HG03439 (cell line): ENCODE measurements around the gene SLX4IP.

ENCODE experiments used
- ATAC-seq: cut with Tn5 transposase; IDR thresholded peaks from one replicate; pipeline ENCODE4 v1.9.1; 2021; ENCODE audit warnings: mild to moderate bottlenecking, moderate library complexity; ENCODE audit not compliant: unreplicated experiment

The SLX4IP gene

GRCh38 chr20:10671221-10671918, 236.3 kb downstream of the SLX4IP start:
- ATAC-seq: peak; percentile 18

DNA sequence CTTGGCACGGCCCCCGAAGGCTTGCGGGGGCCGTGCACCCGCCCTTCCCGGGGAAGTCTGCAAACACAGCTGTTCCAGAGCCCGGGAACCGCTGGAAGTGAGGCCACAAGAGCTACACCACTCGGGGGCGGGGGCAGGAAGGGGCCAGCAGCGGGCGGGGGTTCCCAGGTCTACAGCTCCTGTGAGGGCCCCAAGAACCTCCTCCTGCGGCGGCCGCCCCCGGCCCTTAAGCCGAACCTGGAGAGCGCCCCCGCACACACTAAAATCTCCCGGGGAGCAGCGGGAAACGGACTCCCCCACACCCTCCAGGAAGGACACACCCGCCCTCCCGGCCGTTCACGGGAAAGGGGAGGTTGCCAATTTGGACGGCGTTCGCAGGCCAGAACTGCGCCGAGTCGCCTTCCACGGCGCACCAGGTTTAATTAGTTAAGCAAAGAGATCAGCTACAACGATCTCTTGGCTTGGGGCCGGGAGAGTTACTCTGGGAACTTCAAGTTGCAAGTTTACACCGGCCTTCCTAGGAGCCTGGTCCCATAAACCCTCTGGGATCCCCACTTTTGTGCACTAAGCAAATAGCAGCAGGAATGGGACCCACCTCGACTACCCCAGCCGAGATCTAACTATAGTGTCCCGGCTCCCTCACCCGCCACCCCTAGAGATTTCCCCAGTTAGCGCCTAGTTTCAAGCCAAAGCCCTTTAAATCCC, 237.0 kb downstream of the SLX4IP start:
- ATAC-seq: no peak

- no peak for ATAC-seq
Observed at GRCh38 chr20:10672624-10673127, 237.6 kb downstream of the SLX4IP start.

DNA sequence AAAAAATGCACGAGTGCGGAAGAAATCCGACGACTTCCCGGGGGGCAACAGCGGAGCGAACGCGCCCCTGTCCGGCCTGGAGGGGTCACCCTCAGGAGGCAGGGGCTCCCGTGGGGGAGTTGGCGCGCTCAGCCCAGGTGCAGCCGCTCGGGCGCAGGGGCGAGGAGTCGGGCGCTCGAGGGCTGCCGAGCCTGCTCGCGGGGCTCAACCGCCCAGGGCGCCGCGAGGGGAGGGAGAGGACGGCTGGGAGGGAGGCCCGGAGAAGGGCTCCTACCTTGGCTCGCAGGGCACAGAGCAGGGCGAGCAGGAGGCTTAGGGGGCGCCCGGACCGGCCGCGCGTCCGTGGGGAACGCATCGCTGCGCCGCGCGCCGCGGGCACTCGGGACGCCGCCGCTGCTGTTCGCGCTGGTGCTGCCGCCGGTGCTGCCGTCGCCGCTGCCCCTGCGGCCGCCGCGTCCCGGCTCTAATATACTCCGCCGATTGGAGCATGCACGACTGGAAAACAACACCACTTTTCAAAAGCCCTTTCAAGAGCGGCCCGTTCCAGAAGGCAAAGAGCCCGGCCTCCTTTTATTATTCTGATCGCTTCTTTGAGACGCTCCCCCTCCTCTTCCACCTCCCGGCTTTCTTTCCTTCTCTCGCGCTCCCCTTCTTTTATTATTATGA, 238.2 kb downstream of the SLX4IP start:
- no peak for ATAC-seq

DNA sequence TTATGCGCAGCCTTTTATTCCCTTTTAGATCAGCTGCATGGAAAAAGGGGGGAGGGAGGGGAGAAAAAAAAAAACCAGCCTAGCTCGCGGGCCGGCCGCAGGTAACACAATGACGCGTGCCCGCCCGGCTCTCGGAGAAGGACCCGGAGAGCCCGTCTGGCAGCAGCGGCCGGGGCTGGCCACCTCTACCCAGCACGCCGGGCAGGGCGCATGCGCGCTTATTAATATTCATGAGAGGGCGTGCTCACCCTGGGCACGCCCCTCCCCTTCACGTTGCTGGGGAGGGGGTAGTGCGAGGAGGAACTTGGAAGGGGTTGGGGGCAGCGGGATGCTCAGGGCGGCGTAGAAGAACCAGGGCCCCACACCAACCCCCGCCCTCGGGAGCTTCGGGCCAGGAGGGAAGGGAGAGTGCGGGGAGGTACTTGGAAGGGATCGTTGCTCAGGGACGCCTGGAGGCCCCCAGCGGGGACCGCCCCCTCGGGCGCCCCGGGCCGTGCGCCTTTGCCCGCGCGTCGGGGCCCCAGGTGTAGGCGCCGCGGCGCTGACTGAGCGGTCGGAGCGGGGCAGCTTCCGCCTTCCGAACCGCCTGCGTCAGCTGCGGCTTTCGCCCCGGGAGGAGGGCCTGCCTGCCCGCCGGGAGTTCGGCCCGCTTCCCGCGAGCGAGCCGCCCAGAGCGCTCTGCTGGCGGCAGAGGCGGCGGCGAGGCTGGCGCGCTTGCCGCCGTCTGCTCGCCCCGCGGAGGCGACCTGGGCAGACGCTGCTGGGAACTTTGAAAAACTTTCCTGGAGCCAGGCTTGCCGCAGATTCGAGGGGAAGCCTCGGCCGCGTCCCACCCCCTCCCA, 239.0 kb downstream of the SLX4IP start, which contains the start of gene JAG1:
JAG1 (minus strand) TSS at position 158 of the 842 bp plus-strand sequence. CDS start 469 bp downstream, outside the sequence.
- ATAC-seq: peak; percentile 68

- peak; percentile 45 for ATAC-seq
Observed at GRCh38 chr20:10674684-10675449, 239.8 kb downstream of the SLX4IP start.

DNA sequence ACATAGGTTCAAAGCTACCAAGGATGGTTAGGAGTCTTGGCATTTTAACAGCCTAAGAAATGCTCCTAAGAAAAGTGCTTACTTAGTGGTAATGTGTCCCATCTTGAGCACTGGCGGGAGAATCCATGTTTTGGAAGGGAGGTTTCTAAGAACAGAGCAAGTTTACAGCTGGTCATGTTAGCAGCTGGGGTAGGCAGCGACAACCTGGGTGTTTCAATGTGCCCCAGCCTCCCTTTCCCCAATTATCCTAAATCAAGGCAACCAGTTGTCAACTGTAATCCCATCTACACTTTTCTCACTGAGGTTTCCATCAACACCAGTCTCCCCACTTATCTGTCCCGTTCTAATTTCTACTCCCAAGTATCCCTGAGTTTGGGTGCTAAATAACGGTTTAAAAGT, 240.3 kb downstream of the SLX4IP start:
- ATAC-seq: no peak

GRCh38 chr20:10676518-10676917, 241.4 kb downstream of the SLX4IP start:
- ATAC-seq: no peak
